ENCODE results near the gene BCL3. TPM values are rescaled to one million over a fixed set of nuclear protein-coding genes. Genes with fewer than 3 reads are reported as not detected.

The BCL3 gene
- total RNA-seq, 1 experiment from 2014 or later, result 37.9 TPM

- no TSS peak for BruUV-seq (replicated peaks)
- H3K4me3 ChIP-seq (replicated peaks in 1 of 2; ENCODE audit: low read depth in 1 of 2, low read length in 2 of 2), result no peak overlapping the region
- peaks cover 13 to 24% of the 10 kb centered on the region in 2 experiments; a peak in 3 of 4 replicates for H3K36me3 ChIP-seq (ENCODE audit: control insufficient read depth in 1 of 2, insufficient read depth in 2 of 2, low read length in 2 of 2)
- H3K79me2 ChIP-seq (ENCODE audit: insufficient read depth, low read length), result no peaks in the 10 kb centered on the region
- no peak overlapping the region; the same call in 1 of the 2 replicates for H3K27ac ChIP-seq (ENCODE audit: low read depth, low read length)
- ChIA-PET POLR2A (no interaction called here), RAD21 (ENCODE audit: low non-redundant PET in 1 of 2, low total read pairs in 2 of 2, uncharacterized antibody in 2 of 2, unreplicated experiment in 2 of 2) (no interaction called here), CTCF (interaction anchor here (1.3 kb wide), 1 partner anchor 45 kb away, joined by 3 read pairs; no protein-coding TSS in a partner anchor)
- H3K9me2 ChIP-seq (ENCODE audit: insufficient read depth), result no peaks in the 10 kb centered on the region
- H4K20me1 ChIP-seq (ENCODE audit: insufficient read depth), result no peaks in the 10 kb centered on the region
- no peak overlapping the region for H2AFZ ChIP-seq (ENCODE audit: low read depth, low read length, poor library complexity, severe bottlenecking)
- intact Hi-C loops (cut with micrococcal nuclease), result loop anchor here (5.0 kb wide), 1 partner anchor 538 kb away; no protein-coding TSS in a partner anchor
- ATAC-seq (peak; percentile 17), DNase-seq (ENCODE audit: low read depth, low spot score) (no peak)
- peaks cover 3 to 9% of the 10 kb centered on the region in 2 experiments; a peak in 3 of 4 replicates for H3K4me1 ChIP-seq (ENCODE audit: control insufficient read depth in 1 of 2, insufficient read depth in 2 of 2, low read length in 2 of 2)
- H3K9ac ChIP-seq (ENCODE audit: low read length), result no peak overlapping the region
- no peak overlapping the region for H3K4me2 ChIP-seq (ENCODE audit: low read length)
- no peaks in the 10 kb centered on the region for H3K27me3 ChIP-seq (ENCODE audit: insufficient read depth, low read length)
- TF ChIP-seq EZH2phosphoT487 (IDR thresholded peaks at IDR 0.05; ENCODE audit: borderline replicate concordance) (no peak), CBX3 (IDR thresholded peaks at IDR 0.05; ENCODE audit: low read depth) (no peak), SP1 (IDR thresholded peaks at IDR 0.05; ENCODE audit: low read depth) (no peak), SIN3A (IDR thresholded peaks at IDR 0.05; ENCODE audit: low read depth) (no peak)
- peaks cover 0 to 3% of the 10 kb centered on the region in 2 experiments; a peak in 1 of 4 replicates for H3K9me3 ChIP-seq (ENCODE audit: control insufficient read depth in 1 of 2, insufficient read depth in 1 of 2, low read depth in 1 of 2, low read length in 2 of 2)
These were observed 51.3 kb downstream of the BCL3 start for GRCh38 chr19:44799627-44800346.

GRCh38 chr19:44800461-44800860 lies 52.0 kb downstream of the BCL3 start:
- no peak overlapping the region for H2AFZ ChIP-seq (ENCODE audit: low read depth, low read length, poor library complexity, severe bottlenecking)
- ATAC-seq (peak; percentile 97), DNase-seq (ENCODE audit: low read depth, low spot score) (no peak)
- ChIA-PET RAD21 (ENCODE audit: low non-redundant PET in 1 of 2, low total read pairs in 2 of 2, uncharacterized antibody in 2 of 2, unreplicated experiment in 2 of 2) (no interaction called here), CTCF (no interaction called here), POLR2A (no interaction called here)
- no peak overlapping the region for H3K9ac ChIP-seq (ENCODE audit: low read length)
- no TSS peak for BruUV-seq (replicated peaks)
- no peaks in the 10 kb centered on the region for H3K27me3 ChIP-seq (ENCODE audit: insufficient read depth, low read length)
- H3K36me3 ChIP-seq (ENCODE audit: control insufficient read depth in 1 of 2, insufficient read depth in 2 of 2, low read length in 2 of 2), result peaks cover 13 to 24% of the 10 kb centered on the region in 2 experiments; a peak in 3 of 4 replicates
- H3K9me2 ChIP-seq (ENCODE audit: insufficient read depth), result no peaks in the 10 kb centered on the region
- H4K20me1 ChIP-seq (ENCODE audit: insufficient read depth), result no peaks in the 10 kb centered on the region
- no peak overlapping the region for H3K4me3 ChIP-seq (replicated peaks in 1 of 2; ENCODE audit: low read depth in 1 of 2, low read length in 2 of 2)
- TF ChIP-seq SRF (IDR thresholded peaks at IDR 0.05; ENCODE audit: low read depth), result no peak
- TF ChIP-seq ZNF274 (IDR thresholded peaks at IDR 0.05; ENCODE audit: low read depth, low read length), result no peak
- TF ChIP-seq REST (IDR thresholded peaks at IDR 0.05; ENCODE audit: low read depth), result no peak
- TF ChIP-seq ZFX (IDR thresholded peaks at IDR 0.05), result no peak
- TF ChIP-seq CTCF (IDR thresholded peaks at IDR 0.05 in 2 of 3, conservative IDR thresholded peaks at IDR 0.05 in 1 of 3; ENCODE audit: borderline replicate concordance in 1 of 3, insufficient read depth in 1 of 3, low read depth in 2 of 3, low read length in 2 of 3), result peak; percentile 91 to 99 (median 92)
- TF ChIP-seq YY1 (IDR thresholded peaks at IDR 0.05; ENCODE audit: extremely low read depth, insufficient replicate concordance, low read depth, low read length), result peak; percentile 23
- TF ChIP-seq RAD21 (IDR thresholded peaks at IDR 0.05; ENCODE audit: low read depth), result peak; percentile 75
- H3K79me2 ChIP-seq (ENCODE audit: insufficient read depth, low read length), result no peaks in the 10 kb centered on the region
- H3K9me3 ChIP-seq (ENCODE audit: control insufficient read depth in 1 of 2, insufficient read depth in 1 of 2, low read depth in 1 of 2, low read length in 2 of 2), result peaks cover 0 to 3% of the 10 kb centered on the region in 2 experiments; a peak in 1 of 4 replicates
- intact Hi-C loops (cut with micrococcal nuclease), result loop anchor here (5.0 kb wide), 1 partner anchor 537 kb away; no protein-coding TSS in a partner anchor
- no peak overlapping the region; the same call in 1 of the 2 replicates for H3K4me2 ChIP-seq (ENCODE audit: low read length)
- H3K4me1 ChIP-seq (ENCODE audit: control insufficient read depth in 1 of 2, insufficient read depth in 2 of 2, low read length in 2 of 2), result peaks cover 3 to 9% of the 10 kb centered on the region in 2 experiments; a peak in 3 of 4 replicates
- H3K27ac ChIP-seq (ENCODE audit: low read depth, low read length), result no peak overlapping the region; the same call in 1 of the 2 replicates
